ENCODE data around the gene EEF2K.

The EEF2K gene

DNA sequence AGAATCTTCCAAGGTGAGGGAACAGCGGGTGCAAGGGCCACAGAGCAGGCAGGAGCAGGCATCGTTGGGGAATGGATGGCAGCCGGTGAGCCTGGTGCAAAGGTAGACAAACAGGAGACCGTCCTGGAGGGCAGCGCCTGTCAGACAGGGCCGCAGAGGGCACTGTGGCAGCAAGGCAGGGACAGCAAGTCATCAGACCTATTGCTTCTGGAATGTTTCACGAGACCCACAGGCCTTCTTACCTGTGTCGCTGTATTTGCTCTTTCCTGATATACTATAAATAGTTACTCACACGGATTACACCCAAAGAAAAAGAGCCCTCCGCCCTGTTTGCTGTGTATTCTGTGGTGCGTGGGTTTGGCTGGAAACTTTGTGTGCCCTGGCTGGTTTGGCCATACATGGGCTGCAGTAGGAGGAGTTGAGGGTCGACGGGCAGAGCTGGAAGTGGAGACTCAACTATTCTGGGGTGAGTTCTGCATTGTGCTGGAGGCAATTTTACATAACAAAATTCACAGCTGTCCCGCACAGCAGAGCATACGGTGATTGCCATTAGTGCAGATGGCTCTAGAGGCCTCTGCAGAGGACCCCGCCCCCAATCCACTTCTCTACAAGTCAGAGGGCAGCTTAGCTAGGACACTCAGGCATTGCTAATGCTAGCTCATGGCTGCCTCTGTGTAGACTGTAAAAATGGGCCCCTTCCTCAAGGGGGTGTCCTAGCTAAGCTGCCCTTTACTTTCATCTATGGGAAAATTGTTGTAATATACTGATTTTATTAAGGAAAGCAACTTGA is 72.6 kb downstream of the EEF2K start:
- WGBS, 2 donors (ENCODE audit: extremely low coverage in 2 of 2, insufficient read length in 2 of 2, insufficient replicate concordance in 1 of 2) = no CpG with 5 or more reads among the region's 16 CpGs
- H2BK5ac ChIP-seq (ENCODE audit: low read length) = peak overlapping the region; percentile 75
- no peak for DNase-seq (ENCODE audit: low spot score)

DNA sequence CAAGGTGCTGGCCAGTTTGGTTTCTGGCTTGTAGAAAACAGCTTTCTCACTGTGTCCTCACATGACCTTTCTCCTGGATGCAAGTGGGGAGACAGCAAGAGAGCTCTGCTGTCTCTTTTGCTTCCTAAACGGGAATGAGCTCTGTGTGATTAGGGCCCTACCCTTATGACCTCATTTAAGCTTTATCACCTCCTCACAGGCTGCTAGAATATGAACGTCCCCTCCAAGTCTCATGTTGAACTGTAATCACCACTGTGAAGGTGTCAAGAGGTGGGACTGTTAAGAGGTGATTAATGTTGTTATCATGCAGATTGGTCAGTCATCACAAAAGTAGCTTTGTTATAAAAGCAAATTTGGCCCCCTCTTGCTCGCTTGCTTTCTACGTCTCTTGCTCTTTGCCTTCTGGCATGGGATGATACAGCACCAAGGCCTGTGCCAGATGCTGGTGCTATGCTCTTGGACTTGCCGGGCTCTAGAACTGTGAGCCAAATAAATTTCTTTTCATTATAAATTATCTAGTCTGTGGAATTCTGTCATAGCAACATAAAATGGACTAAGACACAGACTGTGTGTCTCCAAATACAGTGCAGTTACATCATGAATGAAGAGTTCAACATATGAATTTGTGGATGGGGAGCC is 76.3 kb downstream of the EEF2K start:
- Histone ChIP-seq H3K9me3 (replicated peaks in 1 of 2; ENCODE audit: control insufficient read depth in 2 of 2, insufficient read depth in 1 of 2, low read depth in 1 of 2, low read length in 2 of 2) (peaks cover 0 to 1% of the 10 kb centered on the region in 2 donors), H4K8ac (ENCODE audit: low read depth, low read length) (no peak overlapping the region), H4K91ac (ENCODE audit: low read depth, low read length, poor library complexity) (no peak overlapping the region), H2BK120ac (ENCODE audit: low read depth, low read length) (no peak overlapping the region), H2AFZ (ENCODE audit: low read length) (no peak overlapping the region), H2BK15ac (ENCODE audit: low read length) (no peak overlapping the region), H3K4ac (ENCODE audit: low read length) (no peak overlapping the region), H3K23ac (ENCODE audit: low read depth, low read length, poor library complexity) (no peak overlapping the region), H3K79me1 (ENCODE audit: low read depth, low read length) (no peaks in the 10 kb centered on the region), H3K4me2 (ENCODE audit: insufficient read depth, low read length, poor library complexity, severe bottlenecking) (no peak overlapping the region), H3K27me3 (ENCODE audit: control insufficient read depth in 3 of 3, insufficient read depth in 3 of 3, low read depth in 1 of 3, low read length in 3 of 3) (no peaks in the 10 kb centered on the region), H2BK12ac (ENCODE audit: low read length) (no peak overlapping the region), H3K27ac (replicated peaks; ENCODE audit: low read length) (no peak overlapping the region), H2AK5ac (ENCODE audit: low read depth, low read length) (no peak overlapping the region), H3K36me3 (replicated peaks in 1 of 2; ENCODE audit: control insufficient read depth in 2 of 2, insufficient read depth in 2 of 2, low read length in 2 of 2) (peaks cover 3 to 36% of the 10 kb centered on the region in 2 donors), H3K14ac (ENCODE audit: low read length) (no peak overlapping the region), H3K18ac (ENCODE audit: low read length) (no peak overlapping the region), H3K4me1 (ENCODE audit: control insufficient read depth in 2 of 2, insufficient read depth in 1 of 2, low read depth in 1 of 2, low read length in 2 of 2) (no peaks in the 10 kb centered on the region), H3K4me3 (ENCODE audit: low read length in 2 of 2) (no peak overlapping the region), H2BK5ac (ENCODE audit: low read length) (no peak overlapping the region), H3K9ac (ENCODE audit: low read depth, low read length, poor library complexity) (no peak overlapping the region)
- no peak for DNase-seq (ENCODE audit: low spot score)
- WGBS, 2 donors (ENCODE audit: extremely low coverage in 2 of 2, insufficient read length in 2 of 2, insufficient replicate concordance in 1 of 2) = no CpG with 5 or more reads among the region's 5 CpGs

More for the DNA sequence above, 72.6 kb downstream of the EEF2K start:
- Histone ChIP-seq H3K23ac (ENCODE audit: low read depth, low read length, poor library complexity) (peak overlapping the region; percentile 31), H3K18ac (ENCODE audit: low read length) (no peak overlapping the region), H3K4ac (ENCODE audit: low read length) (no peak overlapping the region), H4K8ac (ENCODE audit: low read depth, low read length) (no peak overlapping the region), H2AFZ (ENCODE audit: low read length) (no peak overlapping the region), H2BK15ac (ENCODE audit: low read length) (no peak overlapping the region), H4K91ac (ENCODE audit: low read depth, low read length, poor library complexity) (no peak overlapping the region), H3K4me2 (ENCODE audit: insufficient read depth, low read length, poor library complexity, severe bottlenecking) (no peak overlapping the region), H2BK120ac (ENCODE audit: low read depth, low read length) (no peak overlapping the region), H3K4me3 (ENCODE audit: low read length in 2 of 2) (peak overlapping the region in 1 of 2 donors; percentile 37), H3K9ac (ENCODE audit: low read depth, low read length, poor library complexity) (no peak overlapping the region), H3K36me3 (replicated peaks in 1 of 2; ENCODE audit: control insufficient read depth in 2 of 2, insufficient read depth in 2 of 2, low read length in 2 of 2) (peaks cover 7 to 32% of the 10 kb centered on the region in 2 donors), H3K27me3 (ENCODE audit: control insufficient read depth in 3 of 3, insufficient read depth in 3 of 3, low read depth in 1 of 3, low read length in 3 of 3) (no peaks in the 10 kb centered on the region), H2AK5ac (ENCODE audit: low read depth, low read length) (peak overlapping the region; percentile 70), H3K9me3 (replicated peaks in 1 of 2; ENCODE audit: control insufficient read depth in 2 of 2, insufficient read depth in 1 of 2, low read depth in 1 of 2, low read length in 2 of 2) (peaks cover 0 to 1% of the 10 kb centered on the region in 2 donors), H3K27ac (replicated peaks; ENCODE audit: low read length) (no peak overlapping the region), H3K14ac (ENCODE audit: low read length) (peak overlapping the region; percentile 8), H2BK12ac (ENCODE audit: low read length) (no peak overlapping the region), H3K79me1 (ENCODE audit: low read depth, low read length) (no peaks in the 10 kb centered on the region), H3K4me1 (ENCODE audit: control insufficient read depth in 2 of 2, insufficient read depth in 1 of 2, low read depth in 1 of 2, low read length in 2 of 2) (no peaks in the 10 kb centered on the region)

- no peak overlapping the region for H3K9ac ChIP-seq (ENCODE audit: low read depth, low read length, poor library complexity)
- no peaks in the 10 kb centered on the region for H3K4me1 ChIP-seq (ENCODE audit: control insufficient read depth in 2 of 2, insufficient read depth in 1 of 2, low read depth in 1 of 2, low read length in 2 of 2)
- no peak overlapping the region for H2BK120ac ChIP-seq (ENCODE audit: low read depth, low read length)
- peaks cover 3 to 32% of the 10 kb centered on the region in 2 donors for H3K36me3 ChIP-seq (replicated peaks in 1 of 2; ENCODE audit: control insufficient read depth in 2 of 2, insufficient read depth in 2 of 2, low read length in 2 of 2)
- H2BK5ac ChIP-seq (ENCODE audit: low read length) = no peak overlapping the region
- H3K4me2 ChIP-seq (ENCODE audit: insufficient read depth, low read length, poor library complexity, severe bottlenecking) = no peak overlapping the region
- H3K9me3 ChIP-seq (replicated peaks in 1 of 2; ENCODE audit: control insufficient read depth in 2 of 2, insufficient read depth in 1 of 2, low read depth in 1 of 2, low read length in 2 of 2) = peaks cover 0 to 1% of the 10 kb centered on the region in 2 donors
- no peak for DNase-seq (ENCODE audit: low spot score)
- no peak overlapping the region for H2AK5ac ChIP-seq (ENCODE audit: low read depth, low read length)
- H2AFZ ChIP-seq (ENCODE audit: low read length) = no peak overlapping the region
- H3K27ac ChIP-seq (replicated peaks; ENCODE audit: low read length) = no peak overlapping the region
- WGBS, 2 donors (ENCODE audit: extremely low coverage in 2 of 2, insufficient read length in 2 of 2, insufficient replicate concordance in 1 of 2) = no CpG with 5 or more reads among the region's 9 CpGs
- H3K23ac ChIP-seq (ENCODE audit: low read depth, low read length, poor library complexity) = no peak overlapping the region
- no peaks in the 10 kb centered on the region for H3K27me3 ChIP-seq (ENCODE audit: control insufficient read depth in 3 of 3, insufficient read depth in 3 of 3, low read depth in 1 of 3, low read length in 3 of 3)
- no peak overlapping the region for H3K4me3 ChIP-seq (ENCODE audit: low read length in 2 of 2)
- H3K79me1 ChIP-seq (ENCODE audit: low read depth, low read length) = no peaks in the 10 kb centered on the region
- H2BK12ac ChIP-seq (ENCODE audit: low read length) = no peak overlapping the region
- no peak overlapping the region for H4K91ac ChIP-seq (ENCODE audit: low read depth, low read length, poor library complexity)
- no peak overlapping the region for H3K4ac ChIP-seq (ENCODE audit: low read length)
- H3K18ac ChIP-seq (ENCODE audit: low read length) = no peak overlapping the region
- no peak overlapping the region for H2BK15ac ChIP-seq (ENCODE audit: low read length)
- H4K8ac ChIP-seq (ENCODE audit: low read depth, low read length) = no peak overlapping the region
- H3K14ac ChIP-seq (ENCODE audit: low read length) = no peak overlapping the region
Observed at GRCh38 chr16:22284637-22285036, 78.6 kb downstream of the EEF2K start.

DNA sequence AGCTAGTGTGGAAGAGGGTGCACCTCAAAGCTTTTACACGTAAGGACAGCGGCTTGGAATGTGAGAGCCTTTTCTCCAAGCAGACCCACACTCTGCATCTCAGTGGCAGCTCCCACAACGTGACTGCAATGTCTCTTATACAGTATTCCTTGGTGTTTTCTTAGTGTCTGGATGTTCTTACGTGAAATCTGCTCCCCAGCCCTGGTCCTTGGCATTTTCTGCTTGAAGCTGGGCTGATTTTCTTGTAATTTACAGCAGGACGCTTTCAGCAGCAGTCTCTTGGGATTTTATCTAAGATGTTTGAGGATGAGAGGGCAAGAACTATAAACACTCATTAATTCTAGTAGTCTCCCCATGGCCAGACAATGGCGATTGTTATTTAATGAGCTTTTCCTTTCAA is 79.0 kb downstream of the EEF2K start:
- H4K91ac ChIP-seq (ENCODE audit: low read depth, low read length, poor library complexity) = no peak overlapping the region
- H2BK12ac ChIP-seq (ENCODE audit: low read length) = no peak overlapping the region
- H2BK120ac ChIP-seq (ENCODE audit: low read depth, low read length) = no peak overlapping the region
- no peak overlapping the region for H3K4me2 ChIP-seq (ENCODE audit: insufficient read depth, low read length, poor library complexity, severe bottlenecking)
- no peak overlapping the region for H3K23ac ChIP-seq (ENCODE audit: low read depth, low read length, poor library complexity)
- no CpG with 5 or more reads among the region's 6 CpGs for WGBS, 2 donors (ENCODE audit: extremely low coverage in 2 of 2, insufficient read length in 2 of 2, insufficient replicate concordance in 1 of 2)
- no peak overlapping the region for H3K4ac ChIP-seq (ENCODE audit: low read length)
- no peak overlapping the region for H3K27ac ChIP-seq (replicated peaks; ENCODE audit: low read length)
- H3K18ac ChIP-seq (ENCODE audit: low read length) = no peak overlapping the region
- H2AFZ ChIP-seq (ENCODE audit: low read length) = no peak overlapping the region
- H3K36me3 ChIP-seq (replicated peaks in 1 of 2; ENCODE audit: control insufficient read depth in 2 of 2, insufficient read depth in 2 of 2, low read length in 2 of 2) = peaks cover 3 to 30% of the 10 kb centered on the region in 2 donors
- no peak overlapping the region for H3K14ac ChIP-seq (ENCODE audit: low read length)
- no peak overlapping the region for H3K9ac ChIP-seq (ENCODE audit: low read depth, low read length, poor library complexity)
- no peaks in the 10 kb centered on the region for H3K79me1 ChIP-seq (ENCODE audit: low read depth, low read length)
- no peak overlapping the region for H4K8ac ChIP-seq (ENCODE audit: low read depth, low read length)
- no peak overlapping the region for H3K4me3 ChIP-seq (ENCODE audit: low read length in 2 of 2)
- no peaks in the 10 kb centered on the region for H3K27me3 ChIP-seq (ENCODE audit: control insufficient read depth in 3 of 3, insufficient read depth in 3 of 3, low read depth in 1 of 3, low read length in 3 of 3)
- H2AK5ac ChIP-seq (ENCODE audit: low read depth, low read length) = no peak overlapping the region
- H2BK5ac ChIP-seq (ENCODE audit: low read length) = no peak overlapping the region
- no peak overlapping the region for H2BK15ac ChIP-seq (ENCODE audit: low read length)
- H3K4me1 ChIP-seq (ENCODE audit: control insufficient read depth in 2 of 2, insufficient read depth in 1 of 2, low read depth in 1 of 2, low read length in 2 of 2) = no peaks in the 10 kb centered on the region
- peaks cover 0 to 1% of the 10 kb centered on the region in 2 donors for H3K9me3 ChIP-seq (replicated peaks in 1 of 2; ENCODE audit: control insufficient read depth in 2 of 2, insufficient read depth in 1 of 2, low read depth in 1 of 2, low read length in 2 of 2)
- no peak for DNase-seq (ENCODE audit: low spot score)
